ENCODE data around the gene CPEB3. TPM values are rescaled to one million over a fixed set of nuclear protein-coding genes. Genes with fewer than 3 reads are reported as not detected.
"Not testable (repeated sequence)": the region's sequence is repeated elsewhere in the genome, so short reads cannot be mapped to it uniquely, and the experiment has no call there.

CPEB3 gene
- polyA plus RNA-seq, 1 donor, result 6.1 TPM

DNA sequence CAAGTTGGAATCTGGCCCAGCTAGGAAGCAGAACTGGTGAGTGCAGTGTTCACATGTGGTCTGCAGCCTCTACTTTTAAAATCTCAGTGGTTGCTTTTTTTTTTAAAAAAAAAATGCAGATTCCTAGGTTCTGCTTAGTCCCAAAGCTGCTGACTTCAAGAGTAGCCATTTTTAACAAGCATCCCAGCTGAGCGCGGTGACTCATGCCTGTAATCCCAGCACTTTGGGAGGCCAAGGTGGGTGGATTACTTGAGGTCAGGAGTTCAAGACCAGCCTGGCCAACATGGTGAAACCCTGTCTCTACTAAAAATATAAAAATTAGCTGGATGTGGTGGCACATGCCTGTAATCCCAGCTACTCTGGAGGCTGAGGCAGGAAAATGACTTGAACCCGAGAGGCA, 265.5 kb downstream of the CPEB3 start:
- DNase-seq, result not testable (repeated sequence)

DNA sequence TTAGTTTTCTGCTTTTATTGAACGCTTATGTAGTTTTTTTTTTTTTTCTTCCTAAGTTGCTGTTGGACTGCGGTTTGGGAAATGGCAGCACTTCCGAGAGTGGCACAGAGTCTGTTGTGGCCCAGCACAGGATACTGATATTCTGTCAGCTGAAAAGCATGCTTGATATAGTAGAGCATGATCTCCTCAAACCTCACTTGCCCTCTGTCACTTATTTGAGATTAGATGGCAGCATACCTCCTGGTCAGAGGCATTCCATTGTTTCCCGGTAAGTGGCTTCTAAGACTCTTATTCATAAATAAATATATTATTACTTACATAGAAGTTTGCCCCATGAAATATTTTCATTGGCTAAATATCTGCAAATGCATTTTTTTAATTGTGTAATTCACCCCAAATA, 266.2 kb downstream of the CPEB3 start:
- no peak for DNase-seq

DNA sequence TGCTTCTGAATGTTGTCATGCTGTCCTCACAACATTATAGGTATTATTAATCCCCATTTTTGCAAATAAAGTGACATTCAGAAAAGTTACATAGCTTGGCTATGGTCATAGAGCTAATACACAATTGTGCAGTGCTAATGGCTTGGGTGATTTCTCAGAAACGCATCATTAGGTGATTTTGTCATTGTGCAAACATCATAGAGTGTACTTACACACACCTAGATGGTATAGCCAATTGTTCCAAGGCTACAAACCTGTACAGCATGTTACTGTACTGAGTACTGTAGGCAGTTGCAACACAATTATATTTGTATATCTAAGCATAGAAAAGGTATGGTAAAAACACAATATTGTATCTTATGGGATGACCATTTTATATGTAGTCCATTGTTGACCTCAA, 276.3 kb downstream of the CPEB3 start:
- no peak for DNase-seq

DNA sequence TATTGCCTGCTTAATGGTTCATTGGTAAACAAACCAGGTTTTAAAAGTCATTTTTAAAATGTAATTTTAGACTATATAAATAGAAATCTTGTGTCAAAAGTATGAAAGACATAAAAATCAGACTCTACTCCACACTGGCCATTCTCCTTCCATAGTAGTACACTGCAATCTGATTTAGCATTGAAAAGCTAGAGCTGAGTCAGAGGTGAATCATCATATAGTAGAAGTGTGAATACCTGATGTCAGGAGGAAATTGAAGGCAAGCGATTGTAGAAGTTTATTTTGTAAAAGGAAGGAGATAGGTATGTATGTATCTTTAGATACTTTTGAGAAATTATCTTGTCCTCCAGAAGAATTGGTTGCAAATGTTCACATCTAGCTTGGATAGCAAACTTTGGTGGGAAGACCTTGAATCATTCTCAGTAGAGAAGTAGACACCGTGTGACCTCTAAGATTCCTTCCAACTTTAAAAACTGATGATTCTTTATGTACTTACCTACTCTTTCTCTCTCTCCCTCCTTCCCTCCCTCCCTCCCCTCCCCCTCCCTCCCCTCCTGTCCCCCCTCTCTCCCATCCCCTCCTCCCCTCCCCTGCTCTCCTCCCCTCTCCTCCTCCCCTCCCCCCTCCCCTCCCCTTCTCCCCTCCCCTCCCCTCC, 279.2 kb downstream of the CPEB3 start:
- DNase-seq, result no peak

DNA sequence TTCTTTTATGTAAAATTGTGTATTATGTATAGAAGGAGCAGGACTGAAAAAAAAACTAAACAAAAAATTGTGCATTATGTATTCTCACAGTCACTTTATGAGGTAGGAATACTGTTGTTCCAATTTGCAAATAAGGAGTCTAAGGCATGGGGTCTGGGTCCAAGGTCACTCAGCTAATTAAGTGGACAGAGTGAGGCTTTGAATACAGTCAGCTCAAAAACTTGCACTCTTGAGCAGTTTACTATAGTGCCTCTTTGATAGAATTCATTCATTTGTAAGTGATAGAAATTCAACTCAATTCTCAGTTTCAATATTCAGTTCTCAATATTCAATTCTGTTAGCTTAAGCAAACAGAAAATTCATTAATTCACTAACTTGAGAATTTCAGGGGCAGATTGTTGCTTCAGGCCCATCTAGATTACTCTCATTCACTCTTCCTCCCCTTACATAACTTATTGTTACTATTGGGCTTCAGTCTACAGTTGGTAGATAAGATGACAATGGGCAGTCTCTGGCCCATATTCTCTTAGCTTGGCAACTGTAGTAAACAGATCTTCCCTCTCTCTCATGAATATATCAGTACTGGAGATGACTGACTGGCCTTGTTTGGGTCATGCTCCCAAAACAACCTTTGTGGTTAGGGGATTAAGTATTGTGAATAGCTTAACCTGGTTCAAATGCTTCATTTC, 280.7 kb downstream of the CPEB3 start:
- no peak for DNase-seq

DNA sequence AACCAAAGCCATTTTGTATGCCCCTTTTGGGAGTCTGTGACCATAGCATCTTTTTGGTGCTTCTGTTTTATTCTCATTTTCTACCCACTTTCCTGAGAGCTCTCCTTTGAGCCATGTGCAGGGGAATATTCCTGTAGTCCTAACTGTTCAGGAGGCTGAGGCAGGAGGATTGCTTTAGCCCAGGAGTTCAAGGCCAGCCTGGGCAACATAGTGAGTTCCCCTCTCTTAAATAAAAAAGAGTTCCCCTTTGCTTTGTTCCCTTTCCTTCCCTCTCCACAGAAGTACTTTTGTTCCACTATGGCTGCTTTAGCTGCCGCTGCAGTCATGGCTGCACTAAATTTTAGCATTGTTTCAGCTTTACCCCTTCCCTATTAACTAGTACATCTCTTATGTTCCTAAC, 281.4 kb downstream of the CPEB3 start:
- no peak for DNase-seq

DNA sequence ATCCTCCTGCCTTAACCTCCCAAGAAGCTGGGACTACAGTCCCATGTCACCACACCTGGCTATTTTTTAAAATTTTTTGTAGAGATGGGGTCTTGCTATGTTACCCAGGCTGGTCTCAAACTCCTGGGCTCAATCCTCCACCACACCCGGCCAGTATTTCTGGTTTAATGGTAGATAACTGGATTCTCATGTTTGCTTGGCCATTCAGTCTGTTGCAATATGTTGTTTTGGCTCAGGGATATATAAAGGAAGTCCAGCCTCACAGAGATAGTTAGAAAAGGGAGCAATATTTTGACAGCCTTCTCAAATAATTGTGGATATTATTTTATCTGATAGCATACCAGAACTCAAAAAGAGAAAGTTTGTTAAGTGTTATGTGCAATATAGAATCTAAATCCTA, 284.9 kb downstream of the CPEB3 start:
- no peak for DNase-seq

DNA sequence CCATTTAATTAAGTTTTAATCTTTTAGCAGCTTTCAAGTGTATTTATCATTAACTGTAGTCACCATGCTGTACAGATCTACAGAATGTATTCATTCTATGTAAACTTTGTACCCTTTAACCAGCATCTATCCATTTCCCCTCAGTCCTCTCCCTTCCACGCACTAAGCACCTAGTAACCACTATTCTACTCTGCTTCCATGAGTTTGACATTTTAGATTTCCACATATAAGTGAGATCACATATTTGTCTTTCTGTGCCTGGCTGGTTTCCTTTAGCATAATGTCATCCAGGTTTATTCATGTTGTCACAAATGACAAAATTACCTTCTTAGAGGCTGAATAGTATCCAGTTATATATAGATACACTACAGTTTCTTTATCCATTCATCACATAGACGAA, 287.6 kb downstream of the CPEB3 start:
- no peak for DNase-seq

DNA sequence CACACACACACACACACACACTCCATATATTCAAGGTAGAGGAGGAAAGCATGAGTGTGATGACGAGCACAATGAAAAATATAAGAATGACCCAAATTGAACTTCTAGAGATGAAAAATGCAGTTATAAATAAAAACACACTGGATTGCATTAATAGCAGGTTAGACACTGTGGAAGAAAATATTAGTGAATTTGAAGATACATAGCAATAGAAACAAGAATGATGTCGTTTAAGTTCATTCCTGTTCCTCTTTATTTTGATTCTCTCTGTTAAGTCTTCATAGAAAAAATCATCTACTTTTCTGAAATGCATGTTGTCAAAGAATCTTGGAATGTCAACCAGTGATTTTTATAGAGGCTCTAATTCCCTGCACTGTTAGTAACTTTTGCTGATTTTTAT, 288.9 kb downstream of the CPEB3 start:
- DNase-seq, result no peak

DNA sequence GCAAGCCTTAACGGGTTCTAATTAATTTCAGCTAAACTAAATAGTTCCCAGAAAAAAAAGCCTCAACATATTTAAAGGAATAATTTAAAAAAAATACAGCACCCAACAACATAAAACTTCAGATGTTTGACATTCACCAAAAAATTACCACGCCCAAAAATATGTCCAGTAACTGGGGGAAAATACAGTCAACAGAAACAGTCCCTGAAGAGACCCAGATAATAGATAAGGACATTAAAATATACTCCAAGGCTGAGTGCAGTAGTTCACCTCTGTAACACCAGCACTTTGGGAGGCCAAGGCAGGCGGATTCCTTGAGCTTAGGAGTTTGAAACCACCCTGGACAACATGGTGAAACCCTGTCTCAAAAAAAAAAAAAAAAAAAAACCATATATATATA, 289.3 kb downstream of the CPEB3 start:
- DNase-seq, result no peak

Other genes with a start within 250 kb of the CPEB3 start
- gene MARCHF5, start 89 bp upstream of the CPEB3 start, polyA plus RNA-seq (ENCODE audit: insufficient read length), result 32.9 TPM

Measured in hindlimb muscle (tissue), 1 donor.